GM19023 (cell line): ENCODE measurements around the gene SLC2A9.

Source experiments
- ATAC-seq: cut with Tn5 transposase; IDR thresholded peaks from one replicate; pipeline ENCODE4 v1.9.1; 2021; ENCODE audit warnings: mild to moderate bottlenecking, moderate library complexity; ENCODE audit not compliant: unreplicated experiment

The SLC2A9 gene

GRCh38 chr4:10020871-10021652 is at the start of gene SLC2A9:
Gene SLC2A9 (minus strand): TSS chr4:10021497. CDS start chr4:10021429, 68 bp downstream.
- no peak for ATAC-seq

GRCh38 chr4:10069075-10069642 is 47.9 kb upstream of the SLC2A9 start:
- no peak for ATAC-seq

- ATAC-seq: no peak
Observed at GRCh38 chr4:10066670-10067651, 45.7 kb upstream of the SLC2A9 start.

GRCh38 chr4:10066206-10066605 is 44.9 kb upstream of the SLC2A9 start:
- ATAC-seq: no peak

- no peak for ATAC-seq
Observed at GRCh38 chr4:10063544-10064300, 42.4 kb upstream of the SLC2A9 start.

- ATAC-seq: no peak
Observed at GRCh38 chr4:10061650-10062415, 40.5 kb upstream of the SLC2A9 start.

GRCh38 chr4:10058371-10058770 is 37.1 kb upstream of the SLC2A9 start:
- ATAC-seq: no peak

GRCh38 chr4:10057023-10057395 is 35.7 kb upstream of the SLC2A9 start:
- ATAC-seq: no peak

- ATAC-seq: no peak
Observed at GRCh38 chr4:10056334-10057022, 35.2 kb upstream of the SLC2A9 start.

- no peak for ATAC-seq
Observed at GRCh38 chr4:10055871-10056270, 34.6 kb upstream of the SLC2A9 start.

GRCh38 chr4:10054571-10055041 is 33.3 kb upstream of the SLC2A9 start:
- ATAC-seq: no peak

GRCh38 chr4:10053635-10054453 is 32.5 kb upstream of the SLC2A9 start:
- no peak for ATAC-seq

GRCh38 chr4:10051517-10052135 is 30.3 kb upstream of the SLC2A9 start:
- ATAC-seq: no peak

GRCh38 chr4:10050721-10051120 is 29.4 kb upstream of the SLC2A9 start:
- ATAC-seq: no peak

GRCh38 chr4:10050261-10050661 is 29.0 kb upstream of the SLC2A9 start:
- no peak for ATAC-seq

- no peak for ATAC-seq
Observed at GRCh38 chr4:10048941-10049697, 27.8 kb upstream of the SLC2A9 start.

- ATAC-seq: no peak
Observed at GRCh38 chr4:10047967-10048366, 26.7 kb upstream of the SLC2A9 start.
